GM10248 (cell line): ENCODE results near the gene RBM20.
"Not testable (repeated sequence)": the region's sequence is repeated elsewhere in the genome, so short reads cannot be mapped to it uniquely, and the experiment has no call there.

Experiments
- CTCF ChIA-PET: fragments of 300-600 bp; sonication (Branson Sonifier 250); formaldehyde crosslinking; extraction: SDS; loops from one replicate; lab custom pipeline; 2021; ENCODE audit warnings: antibody characterized with exemption; lab: Yijun Ruan, JAX
- POLR2A ChIA-PET: fragments of 350-650 bp; sonication (Branson Sonifier 250); formaldehyde crosslinking; extraction: SDS; loops from one replicate; lab custom pipeline; 2020; ENCODE audit warnings: antibody characterized with exemption; lab: Yijun Ruan, JAX
- DNase-seq: peaks from one replicate; pipeline ENCODE4 v3.0.0; 2012; ENCODE audit errors: extremely low spot score
- TF ChIP-seq, protein P1 (sequence below): IDR thresholded peaks from 2 replicates; pipeline ENCODE4 v1.5.1; 2012; ENCODE audit warnings: mild to moderate bottlenecking, low read depth; ENCODE audit errors: extremely low read depth, missing control alignments, control extremely low read depth

RBM20 gene

DNA sequence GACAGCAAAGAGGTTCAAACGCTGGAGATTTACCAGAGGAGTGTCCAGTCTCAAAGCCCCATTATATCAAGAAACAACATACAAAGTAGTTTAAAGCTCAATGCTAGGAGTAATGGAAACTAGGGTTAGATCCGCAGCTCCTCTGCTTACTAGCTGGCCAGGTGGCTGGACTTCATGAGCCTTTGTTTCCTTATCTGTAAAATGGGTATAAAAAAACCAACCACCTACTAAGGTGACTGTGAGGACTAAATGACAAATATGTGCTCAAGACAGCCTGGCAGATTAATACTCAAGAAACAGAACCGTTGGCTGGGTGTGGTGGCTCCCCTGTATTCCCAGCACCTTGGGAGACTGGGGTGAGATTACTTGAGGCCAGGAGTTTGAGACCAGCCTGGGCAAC is 5.8 kb upstream of the RBM20 start:
- CTCF ChIA-PET = interaction anchor here (1.0 to 2.7 kb wide), 3 partner anchors 9 to 34 kb away, joined by 3 to 13 read pairs (median 3); no protein-coding TSS in a partner anchor
- TF ChIP-seq, protein P1, sequence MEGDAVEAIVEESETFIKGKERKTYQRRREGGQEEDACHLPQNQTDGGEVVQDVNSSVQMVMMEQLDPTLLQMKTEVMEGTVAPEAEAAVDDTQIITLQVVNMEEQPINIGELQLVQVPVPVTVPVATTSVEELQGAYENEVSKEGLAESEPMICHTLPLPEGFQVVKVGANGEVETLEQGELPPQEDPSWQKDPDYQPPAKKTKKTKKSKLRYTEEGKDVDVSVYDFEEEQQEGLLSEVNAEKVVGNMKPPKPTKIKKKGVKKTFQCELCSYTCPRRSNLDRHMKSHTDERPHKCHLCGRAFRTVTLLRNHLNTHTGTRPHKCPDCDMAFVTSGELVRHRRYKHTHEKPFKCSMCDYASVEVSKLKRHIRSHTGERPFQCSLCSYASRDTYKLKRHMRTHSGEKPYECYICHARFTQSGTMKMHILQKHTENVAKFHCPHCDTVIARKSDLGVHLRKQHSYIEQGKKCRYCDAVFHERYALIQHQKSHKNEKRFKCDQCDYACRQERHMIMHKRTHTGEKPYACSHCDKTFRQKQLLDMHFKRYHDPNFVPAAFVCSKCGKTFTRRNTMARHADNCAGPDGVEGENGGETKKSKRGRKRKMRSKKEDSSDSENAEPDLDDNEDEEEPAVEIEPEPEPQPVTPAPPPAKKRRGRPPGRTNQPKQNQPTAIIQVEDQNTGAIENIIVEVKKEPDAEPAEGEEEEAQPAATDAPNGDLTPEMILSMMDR = no peak
- no peak for DNase-seq
- POLR2A ChIA-PET = no interaction called here

DNA sequence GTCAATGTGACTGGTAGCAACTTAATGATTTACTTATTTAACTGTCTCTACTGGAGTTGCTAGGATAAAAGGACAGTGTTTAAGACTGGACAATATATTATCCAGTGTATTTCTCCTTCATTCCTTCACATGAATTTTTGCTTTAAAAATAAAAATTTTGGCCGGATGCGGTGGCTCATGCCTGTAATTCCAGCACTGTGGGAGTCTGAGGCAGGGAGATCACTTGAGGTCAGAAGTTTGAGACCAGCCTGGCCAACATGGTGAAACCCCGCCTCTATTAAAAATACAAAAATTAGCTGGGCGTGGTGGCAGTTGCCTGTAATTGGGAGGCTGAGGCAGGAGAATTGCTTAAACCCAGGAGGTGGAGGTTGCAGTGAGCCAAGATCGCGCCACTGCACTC is 5.1 kb upstream of the RBM20 start:
- DNase-seq, POLR2A ChIA-PET: not testable (repeated sequence)
- CTCF ChIA-PET = interaction anchor here (1.0 to 2.7 kb wide), 3 partner anchors 8 to 33 kb away, joined by 3 to 13 read pairs (median 3); no protein-coding TSS in a partner anchor

DNA sequence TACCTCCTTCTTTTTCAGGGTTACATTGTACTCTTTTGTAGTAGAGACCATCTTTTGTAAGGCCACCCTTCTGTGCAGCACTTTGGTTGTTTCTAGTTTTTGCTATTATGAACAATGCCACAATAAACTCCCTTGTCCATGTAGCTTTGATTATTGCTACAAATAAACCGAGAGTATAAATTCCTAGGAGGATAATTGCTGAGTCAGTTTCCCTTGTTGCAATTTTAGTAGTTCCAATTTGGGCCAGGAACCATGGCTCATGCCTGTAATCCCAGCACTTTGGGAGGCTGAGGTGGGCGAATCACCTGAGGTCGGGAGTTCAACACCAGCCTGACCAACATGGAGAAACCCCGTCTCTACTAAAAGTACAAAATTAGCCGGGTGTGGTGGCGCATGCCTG is 4.3 kb upstream of the RBM20 start:
- CTCF ChIA-PET = interaction anchor here (1.4 to 1.9 kb wide), 2 partner anchors 29 to 32 kb away, joined by 4 to 6 read pairs; no protein-coding TSS in a partner anchor
- POLR2A ChIA-PET, DNase-seq: not testable (repeated sequence)

DNA sequence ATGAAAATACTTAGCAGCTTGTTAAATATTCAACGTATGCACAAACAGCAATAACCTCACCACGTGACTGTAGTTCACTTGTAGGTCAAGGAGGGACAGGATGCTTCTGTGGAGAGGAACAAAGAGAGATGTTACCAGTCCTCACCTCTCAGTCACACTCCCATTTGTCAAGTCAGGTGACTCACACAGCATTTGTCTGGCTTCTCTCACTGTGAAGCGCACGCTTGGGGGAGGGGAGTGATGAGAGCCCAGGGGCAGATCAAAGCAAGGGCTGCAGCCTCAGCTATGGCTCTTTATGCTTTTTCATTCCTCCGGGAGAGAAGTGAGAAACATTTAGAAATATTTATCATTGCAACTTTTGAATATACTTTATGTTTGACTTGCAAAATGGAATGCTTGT is 2.9 kb upstream of the RBM20 start:
- DNase-seq = no peak
- TF ChIP-seq, protein P1 = no peak
- ChIA-PET CTCF (interaction anchor here (1.9 kb wide), 1 partner anchor 30 kb away, joined by 6 read pairs; no protein-coding TSS in a partner anchor), POLR2A (no interaction called here)

DNA sequence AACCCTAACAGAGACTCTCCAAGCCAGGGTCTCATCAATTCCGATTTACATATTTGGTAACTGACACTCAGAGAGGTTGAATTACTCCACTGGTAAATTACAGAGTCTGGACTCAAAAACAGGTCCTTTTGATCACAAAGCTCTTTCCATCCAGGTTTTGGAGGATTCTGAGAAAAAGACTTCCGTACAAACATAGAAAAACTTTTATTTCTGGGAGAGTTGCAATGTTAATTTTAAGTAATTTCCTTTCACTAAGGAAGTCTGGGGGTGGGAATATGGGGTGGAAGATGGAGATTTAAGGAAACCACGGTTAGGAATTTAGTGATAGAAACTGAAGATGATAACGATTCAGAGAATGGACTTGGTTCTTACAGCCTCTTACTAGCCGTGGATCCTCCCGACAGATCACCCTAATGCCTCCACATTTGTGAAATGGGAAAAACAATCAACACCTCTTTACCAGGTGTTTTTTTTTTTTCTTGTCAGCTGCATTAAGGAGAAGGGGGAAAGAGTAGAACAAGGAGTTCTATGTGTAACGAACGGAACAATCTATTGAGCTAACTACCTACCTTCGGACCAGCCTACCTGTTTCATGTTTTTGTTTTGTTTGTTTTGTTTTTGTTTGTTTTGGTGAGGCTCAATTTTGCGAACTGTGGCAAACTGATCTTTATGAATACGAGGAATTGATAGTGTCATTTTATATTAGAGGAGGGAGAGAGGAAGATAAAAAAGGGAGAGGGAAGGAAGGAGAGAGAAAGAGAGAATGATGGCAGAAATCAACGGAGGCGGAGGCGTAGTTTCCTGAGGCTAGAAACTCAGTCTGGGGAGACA is 1.7 kb upstream of the RBM20 start:
- ChIA-PET CTCF (interaction anchor here (1.1 kb wide), 1 partner anchor 35 kb away, joined by 3 read pairs; no protein-coding TSS in a partner anchor), POLR2A (no interaction called here)
- DNase-seq = no peak
- TF ChIP-seq, protein P1 = no peak

DNA sequence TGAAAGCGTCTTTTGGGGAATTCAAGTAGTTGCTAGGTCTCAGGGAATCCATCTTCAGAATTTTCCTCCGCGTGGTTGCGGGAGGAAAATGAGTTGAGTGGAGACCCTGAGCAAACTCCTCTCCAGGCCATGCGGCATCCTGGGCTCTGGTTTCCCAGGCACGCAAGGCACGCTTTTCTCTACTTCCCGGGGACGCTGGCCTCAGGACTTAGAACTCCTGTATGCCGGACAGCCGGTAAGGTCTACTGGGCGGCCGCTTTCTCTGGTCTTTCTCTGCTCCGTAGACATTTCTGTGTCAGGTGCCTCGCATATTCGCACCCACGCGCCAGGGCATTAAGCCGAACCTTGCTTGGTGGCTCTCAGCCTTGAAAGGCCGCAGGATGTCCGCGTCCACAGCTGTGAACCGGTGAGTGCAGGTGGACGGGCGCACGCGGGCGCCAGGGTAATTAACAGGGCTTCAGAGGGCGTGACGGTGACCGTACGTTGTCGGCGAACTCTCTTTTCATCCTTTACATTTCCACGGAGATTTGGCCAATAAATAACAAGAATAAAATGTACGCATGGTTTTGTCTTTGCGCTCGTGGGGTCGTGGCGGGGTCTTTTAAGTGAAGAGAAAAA is 992 bp upstream of the RBM20 start:
- CTCF ChIA-PET = no interaction called here
- DNase-seq = no peak
- POLR2A ChIA-PET = no interaction called here
- TF ChIP-seq, protein P1 = no peak

DNA sequence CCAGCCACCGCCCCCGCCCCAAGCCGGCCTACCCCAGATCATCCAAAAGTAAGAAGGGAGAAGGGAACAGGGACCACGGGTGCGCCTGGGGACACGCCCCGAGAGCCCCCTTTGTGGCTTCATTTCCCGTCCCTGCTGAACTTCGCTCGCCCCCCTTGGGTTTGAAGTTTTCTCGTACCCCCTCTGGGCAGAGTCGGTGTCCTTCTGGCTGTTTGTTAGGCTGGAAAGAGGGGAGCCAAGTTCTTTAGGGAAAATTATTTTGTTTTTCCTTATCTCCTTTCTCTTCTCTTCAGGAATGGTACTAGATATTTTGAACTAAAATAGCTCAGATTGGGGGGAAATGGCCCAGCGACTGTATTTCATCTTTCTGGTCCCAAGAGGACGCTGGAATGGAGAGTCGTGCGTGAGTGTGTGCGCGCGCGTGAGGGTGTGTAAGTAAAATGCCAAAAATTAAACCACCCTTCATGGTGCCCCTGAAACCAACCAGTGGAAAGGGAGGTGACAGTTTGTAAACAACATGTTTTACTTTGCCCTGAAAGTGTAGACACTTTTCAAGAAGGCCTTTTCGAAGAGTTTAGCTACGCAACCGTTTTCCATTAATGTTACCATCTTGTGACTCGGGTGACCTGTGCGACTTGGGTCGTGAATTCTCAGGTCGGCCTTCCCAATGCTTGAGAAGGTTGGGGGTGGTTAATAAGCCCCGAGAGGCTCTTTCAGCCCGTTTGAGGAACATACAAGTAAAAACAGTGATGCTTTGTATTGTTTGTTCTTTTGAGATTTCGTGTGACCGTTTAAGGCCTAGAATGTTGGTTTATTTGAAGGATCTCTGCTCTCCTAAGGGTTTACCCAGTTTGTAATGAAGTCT is 694 bp downstream of the RBM20 start:
- POLR2A ChIA-PET = no interaction called here
- TF ChIP-seq, protein P1 = no peak
- DNase-seq = no peak
- CTCF ChIA-PET = interaction anchor here (0.9 to 1.3 kb wide), 2 partner anchors 28 to 62 kb away, joined by 3 read pairs; no protein-coding TSS in a partner anchor
